ENCODE results near the gene MCM3AP.

DNA sequence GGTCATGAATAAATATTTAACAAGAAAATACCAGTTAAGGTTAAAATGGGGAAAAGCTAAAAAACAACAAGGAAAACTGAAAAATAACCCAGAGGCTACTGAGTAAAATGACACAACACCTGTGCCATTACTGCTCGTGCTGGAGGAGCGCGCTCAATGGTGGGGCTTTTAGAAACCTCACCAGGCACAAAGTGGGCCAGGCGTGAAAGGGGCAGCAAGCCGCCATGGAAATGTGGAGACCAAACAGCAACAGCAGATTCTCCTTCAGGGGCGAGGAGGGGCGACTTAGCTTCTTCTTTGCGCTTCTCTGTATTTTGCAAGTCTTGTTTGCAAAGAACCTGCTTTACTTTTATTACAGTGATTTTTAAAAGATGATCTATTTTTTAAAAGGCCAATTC lies 82.2 kb downstream of the MCM3AP start:
- TF ChIP-seq, protein P1, sequence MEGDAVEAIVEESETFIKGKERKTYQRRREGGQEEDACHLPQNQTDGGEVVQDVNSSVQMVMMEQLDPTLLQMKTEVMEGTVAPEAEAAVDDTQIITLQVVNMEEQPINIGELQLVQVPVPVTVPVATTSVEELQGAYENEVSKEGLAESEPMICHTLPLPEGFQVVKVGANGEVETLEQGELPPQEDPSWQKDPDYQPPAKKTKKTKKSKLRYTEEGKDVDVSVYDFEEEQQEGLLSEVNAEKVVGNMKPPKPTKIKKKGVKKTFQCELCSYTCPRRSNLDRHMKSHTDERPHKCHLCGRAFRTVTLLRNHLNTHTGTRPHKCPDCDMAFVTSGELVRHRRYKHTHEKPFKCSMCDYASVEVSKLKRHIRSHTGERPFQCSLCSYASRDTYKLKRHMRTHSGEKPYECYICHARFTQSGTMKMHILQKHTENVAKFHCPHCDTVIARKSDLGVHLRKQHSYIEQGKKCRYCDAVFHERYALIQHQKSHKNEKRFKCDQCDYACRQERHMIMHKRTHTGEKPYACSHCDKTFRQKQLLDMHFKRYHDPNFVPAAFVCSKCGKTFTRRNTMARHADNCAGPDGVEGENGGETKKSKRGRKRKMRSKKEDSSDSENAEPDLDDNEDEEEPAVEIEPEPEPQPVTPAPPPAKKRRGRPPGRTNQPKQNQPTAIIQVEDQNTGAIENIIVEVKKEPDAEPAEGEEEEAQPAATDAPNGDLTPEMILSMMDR (IDR thresholded peaks at IDR 0.05), result no peak
- no peak for TF ChIP-seq POLR2A (IDR thresholded peaks at IDR 0.05)

All from body of pancreas (tissue), 4 donors.